A673 (cell line): ENCODE measurements around the gene ATP7A. TPM values are rescaled to one million over a fixed set of nuclear protein-coding genes. Genes with fewer than 3 reads are reported as not detected.

ENCODE experiments used
- BruUV-seq: library from RNA; stranded (reverse); fragments of 400-500 nt; replicated peaks from 2 replicates; lab custom pipeline; 2021; lab: Mats Ljungman, UMichigan
- CTCF ChIA-PET: fragments of 300-600 bp; sonication (Branson Sonifier 250); formaldehyde crosslinking; loops from one replicate; lab custom pipeline; 2022; ENCODE audit warnings: antibody characterized with exemption; lab: Charles Lee
- POLR2A ChIA-PET: fragments of 300-600 bp; sonication (Branson Sonifier 250); formaldehyde crosslinking; loops from one replicate; lab custom pipeline; 2022; ENCODE audit warnings: antibody characterized with exemption; ENCODE audit not compliant: low non-redundant PET; lab: Charles Lee
- DNase-seq: peaks from one replicate; pipeline ENCODE4 v3.0.0-alpha.2; 2015; ENCODE audit warnings: low spot score
- H3K27ac ChIP-seq: fragments of 200-600 bp; sonication (generic); 2 replicates; pipeline ENCODE4 v1.5.1; 2016; ENCODE audit warnings: mixed run types, low read depth, mild to moderate bottlenecking, mixed read lengths, antibody characterized with exemption, low read length; ENCODE audit not compliant: poor library complexity, severe bottlenecking
- H3K27me3 ChIP-seq: fragments of 200-600 bp; sonication (generic); replicated peaks from 2 replicates; pipeline ENCODE4 v1.6.1; 2017; ENCODE audit warnings: mixed run types, low read depth, mild to moderate bottlenecking, mixed read lengths, antibody characterized with exemption, low read length; ENCODE audit not compliant: insufficient read depth, poor library complexity
- H3K36me3 ChIP-seq: fragments of 200-600 bp; sonication (generic); 2 replicates; pipeline ENCODE4 v1.6.1; 2016; ENCODE audit warnings: mixed run types, mild to moderate bottlenecking, mixed read lengths, antibody characterized with exemption, low read length; ENCODE audit not compliant: insufficient read depth, poor library complexity, severe bottlenecking
- H3K4me1 ChIP-seq: fragments of 200-600 bp; sonication (generic); 2 replicates; pipeline ENCODE4 v1.6.1; 2017; ENCODE audit warnings: mixed run types, mild to moderate bottlenecking, mixed read lengths, antibody characterized with exemption, low read length; ENCODE audit not compliant: insufficient read depth, poor library complexity, severe bottlenecking
- H3K4me3 ChIP-seq: fragments of 200-600 bp; sonication (generic); 2 replicates; pipeline ENCODE4 v1.5.1; 2016; ENCODE audit warnings: low read depth, mixed run types, mild to moderate bottlenecking, mixed read lengths, low read length; ENCODE audit not compliant: poor library complexity, severe bottlenecking
- H3K9me3 ChIP-seq: fragments of 200-600 bp; sonication (generic); 2 replicates; pipeline ENCODE4 v1.6.1; 2016; ENCODE audit warnings: mixed run types, low read depth, mild to moderate bottlenecking, mixed read lengths, antibody characterized with exemption, low read length; ENCODE audit not compliant: poor library complexity, severe bottlenecking
- CTCF ChIP-seq: fragments of 300-800, 200-600 bp; sonication (generic); conservative IDR thresholded peaks from 2 replicates; pipeline ENCODE4 v1.5.1; 2017; ENCODE audit warnings: low read depth, mild to moderate bottlenecking, antibody characterized with exemption, low read length, moderate library complexity, mixed read lengths
- EZH2 ChIP-seq: fragments of 200-600 bp; sonication (generic); IDR thresholded peaks from 2 replicates; pipeline ENCODE4 v1.6.1; 2017; ENCODE audit warnings: borderline replicate concordance, low read depth, mild to moderate bottlenecking, mixed read lengths, antibody characterized with exemption, low read length; ENCODE audit not compliant: poor library complexity, severe bottlenecking
- intact Hi-C: fragments of 100-400 bp; cut with micrococcal nuclease; formaldehyde crosslinking; loops from one replicate; pipeline ENCODE4 v1.10.0; 2022; ENCODE audit not compliant: unreplicated experiment
- total RNA-seq: library from RNA; stranded (reverse); gene quantifications from 2 replicates; pipeline ENCODE4 v1.2.3, GENCODE V29; 2021

Gene ATP7A
- total RNA-seq, 1 experiment from 2014 or later: 9.0 TPM

- H3K27me3 ChIP-seq: no peaks in the 10 kb centered on the region
- CTCF ChIA-PET: no interaction called here
- POLR2A ChIA-PET: no interaction called here
- no peak overlapping the region for H3K4me3 ChIP-seq
- intact Hi-C loops: no loop called here
- DNase-seq: no peak
- H3K36me3 ChIP-seq: no peaks in the 10 kb centered on the region
- BruUV-seq: no TSS peak
- no peak overlapping the region for H3K27ac ChIP-seq
- H3K9me3 ChIP-seq: no peaks in the 10 kb centered on the region
- no peaks in the 10 kb centered on the region for H3K4me1 ChIP-seq
- no peak for TF ChIP-seq EZH2
- TF ChIP-seq CTCF: no peak
Observed at GRCh38 chrX:77977518-77977917, 67.0 kb downstream of the ATP7A start.

GRCh38 chrX:77979870-77980269, 69.4 kb downstream of the ATP7A start:
- no peak for DNase-seq
- Histone ChIP-seq H3K4me1 (no peaks in the 10 kb centered on the region), H3K4me3 (no peak overlapping the region), H3K9me3 (no peaks in the 10 kb centered on the region), H3K27me3 (no peaks in the 10 kb centered on the region), H3K36me3 (no peaks in the 10 kb centered on the region), H3K27ac (no peak overlapping the region)
- TF ChIP-seq EZH2 (no peak), CTCF (no peak)
- ChIA-PET CTCF (no interaction called here), POLR2A (no interaction called here)
- no TSS peak for BruUV-seq
- intact Hi-C loops: no loop called here

- DNase-seq: no peak
- H3K9me3 ChIP-seq: no peaks in the 10 kb centered on the region
- ChIA-PET CTCF (no interaction called here), POLR2A (no interaction called here)
- intact Hi-C loops: no loop called here
- H3K4me3 ChIP-seq: no peak overlapping the region
- TF ChIP-seq CTCF (no peak), EZH2 (no peak)
- BruUV-seq: no TSS peak
- H3K4me1 ChIP-seq: no peaks in the 10 kb centered on the region
- H3K27me3 ChIP-seq: no peaks in the 10 kb centered on the region
- H3K27ac ChIP-seq: no peak overlapping the region
- no peaks in the 10 kb centered on the region for H3K36me3 ChIP-seq
Observed at GRCh38 chrX:78011846-78012245, 101.4 kb downstream of the ATP7A start.
